SJCRH30 (cell line): Measurements from ENCODE around the gene TMEM151A. TPM values are rescaled to one million over a fixed set of nuclear protein-coding genes. Genes with fewer than 3 reads are reported as not detected.

Experiments used
- total RNA-seq: library from RNA; depleted of rRNA; stranded (reverse); fragments of >200 nt; shearing (Covaris generic); gene quantifications from 2 replicates; pipeline ENCODE4 v1.2.3, GENCODE V29; 2014; rRNA removed

Gene TMEM151A
- total RNA-seq, 1 experiment from 2014 or later: not detected

Other genes with a start within 250 kb of the TMEM151A start
- gene GAL3ST3, start 242.7 kb upstream of the TMEM151A start, total RNA-seq: not detected in 2 replicates
- 163 and 169 TPM in 2 replicates for gene SF3B2, start 239.5 kb upstream of the TMEM151A start, total RNA-seq
- 11.8 and 12.5 TPM in 2 replicates for gene PACS1, start 221.6 kb upstream of the TMEM151A start, total RNA-seq
- gene KLC2, start 34.2 kb upstream of the TMEM151A start, total RNA-seq: 6.8 and 9.0 TPM in 2 replicates
- 82.0 and 83.2 TPM in 2 replicates for gene RAB1B, start 23.3 kb upstream of the TMEM151A start, total RNA-seq
- gene CNIH2, start 13.7 kb upstream of the TMEM151A start, total RNA-seq: 4.5 and 5.8 TPM in 2 replicates
- gene YIF1A, start 2.8 kb upstream of the TMEM151A start, total RNA-seq: 43.6 and 44.9 TPM in 2 replicates
- 0.30 and 0.45 TPM in 2 replicates for gene CD248, start 25.1 kb downstream of the TMEM151A start, total RNA-seq
- gene RIN1, start 44.5 kb downstream of the TMEM151A start, total RNA-seq: 1.2 and 1.6 TPM in 2 replicates
- 40.5 and 42.9 TPM in 2 replicates for gene BRMS1, start 53.2 kb downstream of the TMEM151A start, total RNA-seq
- 7.7 and 8.0 TPM in 2 replicates for gene B4GAT1, start 55.7 kb downstream of the TMEM151A start, total RNA-seq
- 2.6 TPM in 2 replicates for gene SLC29A2, start 79.9 kb downstream of the TMEM151A start, total RNA-seq
- gene NPAS4, start 129.1 kb downstream of the TMEM151A start, total RNA-seq: not detected in 2 replicates
- gene MRPL11, start 147.0 kb downstream of the TMEM151A start, total RNA-seq: 86.7 and 102 TPM in 2 replicates
- 5.1 and 6.9 TPM in 2 replicates for gene PELI3, start 175.0 kb downstream of the TMEM151A start, total RNA-seq
- gene DPP3, start 188.5 kb downstream of the TMEM151A start, total RNA-seq: 30.1 and 33.4 TPM in 2 replicates
- 11.0 and 13.6 TPM in 2 replicates for gene BBS1, start 218.7 kb downstream of the TMEM151A start, total RNA-seq